ENCODE measurements around the gene VAV2. TPM values are rescaled to one million over a fixed set of nuclear protein-coding genes. Genes with fewer than 3 reads are reported as not detected.

The VAV2 gene
- total RNA-seq, 2 donors from 2014 or later = 3.5 to 5.5 TPM

GRCh38 chr9:133799716-133800115 is 192.4 kb downstream of the VAV2 start:
- Mint-ChIP-seq H3K27ac (no peak overlapping the region), H3K4me1 (peaks cover 3% of the 10 kb centered on the region), H3K36me3 (ENCODE audit: low read depth) (no peaks in the 10 kb centered on the region), H3K27me3 (no peaks in the 10 kb centered on the region), H3K4me3 (no peak overlapping the region)
- no peaks in the 10 kb centered on the region for H3K9me3 ChIP-seq (ENCODE audit: control insufficient read depth, low read length, poor library complexity, severe bottlenecking)
- DNase-seq (no peak), ATAC-seq (no peak)

GRCh38 chr9:133799106-133799505 is 193.0 kb downstream of the VAV2 start:
- no peak overlapping the region for H3K27ac Mint-ChIP-seq
- ATAC-seq = no peak
- peaks cover 4% of the 10 kb centered on the region for H3K4me1 Mint-ChIP-seq
- no peaks in the 10 kb centered on the region for H3K9me3 ChIP-seq (ENCODE audit: control insufficient read depth, low read length, poor library complexity, severe bottlenecking)
- no peaks in the 10 kb centered on the region for H3K36me3 Mint-ChIP-seq (ENCODE audit: low read depth)
- DNase-seq = no peak
- peaks cover 2% of the 10 kb centered on the region for H3K27me3 Mint-ChIP-seq
- no peak overlapping the region for H3K4me3 Mint-ChIP-seq

- peak overlapping the region; percentile 27 for H3K27ac Mint-ChIP-seq
- no peaks in the 10 kb centered on the region for H3K36me3 Mint-ChIP-seq (ENCODE audit: low read depth)
- H3K9me3 ChIP-seq (ENCODE audit: control insufficient read depth, low read length, poor library complexity, severe bottlenecking) = no peaks in the 10 kb centered on the region
- DNase-seq (no peak), ATAC-seq (no peak)
- H3K27me3 Mint-ChIP-seq = peaks cover 4% of the 10 kb centered on the region
- H3K4me3 Mint-ChIP-seq = no peak overlapping the region
- H3K4me1 Mint-ChIP-seq = peaks cover 4% of the 10 kb centered on the region
Measured at GRCh38 chr9:133798160-133798559, 194.0 kb downstream of the VAV2 start.

- Mint-ChIP-seq H3K27me3 (peaks cover 4% of the 10 kb centered on the region), H3K4me1 (peaks cover 4% of the 10 kb centered on the region), H3K36me3 (ENCODE audit: low read depth) (no peaks in the 10 kb centered on the region), H3K4me3 (no peak overlapping the region), H3K27ac (no peak overlapping the region)
- ATAC-seq (no peak), DNase-seq (no peak)
- no peaks in the 10 kb centered on the region for H3K9me3 ChIP-seq (ENCODE audit: control insufficient read depth, low read length, poor library complexity, severe bottlenecking)
Measured at GRCh38 chr9:133797406-133798105, 194.6 kb downstream of the VAV2 start.

GRCh38 chr9:133796562-133796961 is 195.6 kb downstream of the VAV2 start:
- H3K27ac Mint-ChIP-seq = no peak overlapping the region
- H3K4me1 Mint-ChIP-seq = peaks cover 7% of the 10 kb centered on the region
- DNase-seq = no peak
- no peak for ATAC-seq
- no peaks in the 10 kb centered on the region for H3K36me3 Mint-ChIP-seq (ENCODE audit: low read depth)
- H3K27me3 Mint-ChIP-seq = peaks cover 4% of the 10 kb centered on the region
- H3K4me3 Mint-ChIP-seq = no peak overlapping the region
- H3K9me3 ChIP-seq (ENCODE audit: control insufficient read depth, low read length, poor library complexity, severe bottlenecking) = no peaks in the 10 kb centered on the region

GRCh38 chr9:133795049-133795448 is 197.1 kb downstream of the VAV2 start:
- Mint-ChIP-seq H3K27ac (no peak overlapping the region), H3K36me3 (ENCODE audit: low read depth) (no peaks in the 10 kb centered on the region), H3K4me1 (peaks cover 7% of the 10 kb centered on the region), H3K4me3 (no peak overlapping the region), H3K27me3 (peaks cover 4% of the 10 kb centered on the region)
- DNase-seq (no peak), ATAC-seq (no peak)
- H3K9me3 ChIP-seq (ENCODE audit: control insufficient read depth, low read length, poor library complexity, severe bottlenecking) = no peaks in the 10 kb centered on the region

- H3K27ac Mint-ChIP-seq = no peak overlapping the region
- DNase-seq (no peak), ATAC-seq (no peak)
- peaks cover 4% of the 10 kb centered on the region for H3K27me3 Mint-ChIP-seq
- H3K4me3 Mint-ChIP-seq = no peak overlapping the region
- H3K9me3 ChIP-seq (ENCODE audit: control insufficient read depth, low read length, poor library complexity, severe bottlenecking) = no peaks in the 10 kb centered on the region
- H3K36me3 Mint-ChIP-seq (ENCODE audit: low read depth) = no peaks in the 10 kb centered on the region
- H3K4me1 Mint-ChIP-seq = peaks cover 7% of the 10 kb centered on the region
Measured at GRCh38 chr9:133794016-133794760, 197.9 kb downstream of the VAV2 start.

GRCh38 chr9:133793471-133793870 is 198.7 kb downstream of the VAV2 start:
- Mint-ChIP-seq H3K27ac (no peak overlapping the region), H3K4me1 (peaks cover 7% of the 10 kb centered on the region), H3K36me3 (ENCODE audit: low read depth) (no peaks in the 10 kb centered on the region), H3K4me3 (no peak overlapping the region), H3K27me3 (peaks cover 4% of the 10 kb centered on the region)
- DNase-seq = no peak
- no peak for ATAC-seq
- no peaks in the 10 kb centered on the region for H3K9me3 ChIP-seq (ENCODE audit: control insufficient read depth, low read length, poor library complexity, severe bottlenecking)

- Mint-ChIP-seq H3K27me3 (peaks cover 4% of the 10 kb centered on the region), H3K27ac (no peak overlapping the region), H3K4me1 (peaks cover 7% of the 10 kb centered on the region), H3K36me3 (ENCODE audit: low read depth) (no peaks in the 10 kb centered on the region), H3K4me3 (no peak overlapping the region)
- ATAC-seq = peak; percentile 79
- no peaks in the 10 kb centered on the region for H3K9me3 ChIP-seq (ENCODE audit: control insufficient read depth, low read length, poor library complexity, severe bottlenecking)
- DNase-seq = peak; percentile 20 to 30 (median 24)
Measured at GRCh38 chr9:133792721-133793470, 199.2 kb downstream of the VAV2 start.

GRCh38 chr9:133791735-133792649 is 200.1 kb downstream of the VAV2 start:
- Mint-ChIP-seq H3K27me3 (peaks cover 4% of the 10 kb centered on the region), H3K4me3 (no peak overlapping the region), H3K27ac (no peak overlapping the region), H3K36me3 (ENCODE audit: low read depth) (no peaks in the 10 kb centered on the region), H3K4me1 (peaks cover 8% of the 10 kb centered on the region)
- no peaks in the 10 kb centered on the region for H3K9me3 ChIP-seq (ENCODE audit: control insufficient read depth, low read length, poor library complexity, severe bottlenecking)
- ATAC-seq (no peak), DNase-seq (no peak)

GRCh38 chr9:133791069-133791468 is 201.1 kb downstream of the VAV2 start:
- Mint-ChIP-seq H3K4me3 (no peak overlapping the region), H3K4me1 (peaks cover 10% of the 10 kb centered on the region), H3K27me3 (peaks cover 4% of the 10 kb centered on the region), H3K36me3 (ENCODE audit: low read depth) (no peaks in the 10 kb centered on the region), H3K27ac (no peak overlapping the region)
- no peaks in the 10 kb centered on the region for H3K9me3 ChIP-seq (ENCODE audit: control insufficient read depth, low read length, poor library complexity, severe bottlenecking)
- ATAC-seq (no peak), DNase-seq (no peak)

GRCh38 chr9:133789778-133790177 is 202.3 kb downstream of the VAV2 start:
- H3K27ac Mint-ChIP-seq = no peak overlapping the region

More at GRCh38 chr9:133789778-133790177, 202.3 kb downstream of the VAV2 start:
- Mint-ChIP-seq H3K4me1 (peaks cover 8% of the 10 kb centered on the region), H3K27me3 (peaks cover 4% of the 10 kb centered on the region), H3K4me3 (no peak overlapping the region), H3K36me3 (ENCODE audit: low read depth) (no peaks in the 10 kb centered on the region)
- no peaks in the 10 kb centered on the region for H3K9me3 ChIP-seq (ENCODE audit: control insufficient read depth, low read length, poor library complexity, severe bottlenecking)
- no peak for DNase-seq
- ATAC-seq = no peak
